GM19324 (cell line): ENCODE measurements around the gene MED29.

Source experiments
- ATAC-seq: cut with Tn5 transposase; IDR thresholded peaks from one replicate; pipeline ENCODE4 v1.9.1; 2021; ENCODE audit warnings: mild to moderate bottlenecking, moderate library complexity; ENCODE audit not compliant: unreplicated experiment, low FRiP score

Gene MED29

DNA sequence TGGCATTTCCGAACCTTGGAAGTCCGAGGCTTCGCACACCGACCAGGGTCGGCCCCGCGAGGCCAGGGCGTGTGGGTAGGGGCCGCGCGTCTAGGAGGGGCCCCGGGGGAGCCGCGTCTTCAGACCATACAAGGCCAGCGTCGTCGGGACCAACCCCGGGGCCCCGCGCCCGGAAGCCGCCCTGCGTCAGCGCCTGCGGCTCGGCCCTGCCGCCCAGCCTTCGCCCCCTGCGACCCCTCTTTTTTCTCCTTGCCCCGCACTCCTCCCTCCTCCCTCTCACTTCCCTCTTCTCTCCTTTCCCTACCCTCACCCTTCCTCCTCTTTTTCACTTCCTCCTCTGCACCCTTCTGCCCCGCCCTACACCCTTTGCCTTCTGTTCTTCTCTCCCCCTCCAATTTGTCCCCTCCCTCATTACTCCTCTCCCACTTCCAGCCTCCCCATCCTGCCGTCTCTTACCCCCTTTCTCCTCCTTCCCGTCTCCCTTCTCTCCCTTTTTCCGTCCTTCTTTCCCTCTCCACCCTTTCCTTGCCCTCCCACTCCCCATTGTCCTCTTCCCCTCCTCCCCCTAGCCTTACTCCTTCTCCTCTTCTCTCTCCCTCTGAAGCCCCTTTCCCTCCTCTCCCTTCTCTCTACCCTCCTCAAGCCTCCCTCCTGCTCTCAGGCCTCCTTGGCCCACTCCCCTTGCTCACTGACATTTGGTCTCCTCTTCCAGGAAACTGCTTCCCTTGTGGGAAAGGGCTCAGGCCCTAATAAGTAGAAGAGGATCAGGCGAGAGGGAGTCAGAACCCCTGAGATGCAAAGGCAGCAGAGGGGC is 19.0 kb downstream of the MED29 start:
- ATAC-seq: peak; percentile 20

DNA sequence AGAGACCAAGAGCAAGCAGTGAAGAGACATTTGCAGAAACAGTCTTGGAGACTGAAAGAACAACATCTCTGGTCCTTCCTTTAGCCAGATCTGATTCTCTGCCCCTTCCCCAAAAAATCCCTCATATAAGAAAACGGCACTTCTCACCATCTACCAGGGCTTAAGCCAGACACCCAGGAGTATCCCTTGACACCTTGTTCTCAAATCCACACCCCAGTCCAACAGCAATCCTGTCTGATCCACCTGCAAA is 19.6 kb downstream of the MED29 start:
- no peak for ATAC-seq

DNA sequence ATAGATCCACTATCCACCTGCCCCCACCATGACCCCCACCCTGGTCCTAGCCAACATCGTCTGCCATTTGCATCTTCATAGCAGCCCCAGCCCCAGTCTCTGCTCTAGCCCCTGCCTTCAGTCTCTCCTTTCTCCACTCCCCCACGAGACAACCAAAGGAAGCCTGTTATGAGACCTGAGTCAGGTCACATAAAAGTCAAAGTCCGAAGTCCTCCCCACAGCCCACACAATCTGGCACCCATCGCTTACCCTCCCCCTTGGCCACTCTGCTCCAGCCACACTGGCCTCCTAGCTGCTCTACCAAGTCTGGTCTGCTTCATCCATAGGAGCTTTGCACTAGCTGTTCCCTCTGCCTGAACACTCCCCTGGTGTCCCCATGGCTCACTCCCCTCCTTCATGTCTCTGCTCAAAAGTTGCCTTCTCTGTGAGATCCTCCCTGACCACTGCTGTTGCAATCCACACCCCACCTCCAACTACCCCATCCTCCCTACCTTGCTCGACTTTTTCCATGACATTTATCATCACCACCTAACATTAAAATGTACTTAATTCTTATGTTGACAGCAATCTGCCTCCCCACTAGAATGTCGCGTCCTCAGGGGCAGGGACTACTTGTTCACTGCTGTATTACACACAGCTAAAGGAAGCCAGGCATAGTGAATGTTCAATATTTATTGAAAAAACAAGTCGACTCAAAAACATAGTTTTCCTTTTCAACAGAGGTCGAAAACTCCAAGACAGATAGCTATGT is 20.1 kb downstream of the MED29 start:
- no peak for ATAC-seq

DNA sequence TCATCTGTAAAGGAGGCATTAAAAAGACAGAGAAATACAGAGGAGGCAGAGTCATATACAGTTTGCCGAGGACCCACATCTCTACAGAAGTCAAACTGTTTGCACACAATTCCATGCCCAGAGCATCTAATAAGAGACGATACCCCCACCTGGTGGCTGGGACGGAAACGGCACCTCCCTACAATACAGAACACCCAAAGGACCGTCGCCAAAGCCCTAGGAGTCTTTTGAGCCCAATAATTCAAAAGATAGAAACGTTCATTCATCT is 20.6 kb downstream of the MED29 start:
- peak; percentile 14 for ATAC-seq

DNA sequence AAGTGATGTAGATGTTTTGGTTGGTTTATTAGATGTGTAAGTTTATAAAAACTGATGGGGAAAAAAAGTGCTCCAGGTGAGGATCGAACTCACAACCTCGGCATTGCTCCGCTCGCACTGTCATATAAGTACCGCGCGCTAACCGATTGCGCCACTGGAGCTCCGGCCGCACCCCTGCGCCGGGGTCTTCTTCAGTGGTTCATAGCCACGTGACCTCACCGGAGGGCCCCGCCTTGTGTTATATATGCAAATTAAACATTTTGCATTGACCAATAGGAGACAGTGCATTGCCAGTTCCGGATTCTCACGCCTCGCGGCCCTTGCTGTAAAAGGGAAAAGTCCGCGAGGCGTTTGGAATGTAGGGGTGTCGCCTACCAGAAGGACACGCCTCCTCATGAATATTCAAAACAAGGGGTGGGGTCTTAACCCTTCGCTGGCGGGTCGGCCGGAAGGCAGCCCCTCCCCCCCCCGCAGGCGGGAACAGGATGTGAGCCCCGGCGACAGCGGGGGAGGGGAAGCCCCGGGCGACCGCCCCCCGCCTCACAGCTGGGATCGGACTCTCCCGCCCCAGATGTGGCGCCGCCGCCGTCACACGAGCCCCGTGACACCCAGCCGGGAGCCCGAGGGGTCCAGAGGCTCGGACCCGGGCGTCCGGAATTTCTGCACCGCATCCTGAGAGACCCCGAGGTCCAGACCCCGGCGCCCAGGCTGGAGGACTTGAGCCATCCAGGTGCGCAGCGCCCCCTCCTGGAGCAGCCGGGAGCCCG is 21.1 kb downstream of the MED29 start, which contains the start of gene PLEKHG2:
PLEKHG2 (plus strand) TSS at position 570 of the 767 bp plus-strand sequence. CDS start 1,418 bp downstream, outside the sequence.
- peak; percentile 65 for ATAC-seq

DNA sequence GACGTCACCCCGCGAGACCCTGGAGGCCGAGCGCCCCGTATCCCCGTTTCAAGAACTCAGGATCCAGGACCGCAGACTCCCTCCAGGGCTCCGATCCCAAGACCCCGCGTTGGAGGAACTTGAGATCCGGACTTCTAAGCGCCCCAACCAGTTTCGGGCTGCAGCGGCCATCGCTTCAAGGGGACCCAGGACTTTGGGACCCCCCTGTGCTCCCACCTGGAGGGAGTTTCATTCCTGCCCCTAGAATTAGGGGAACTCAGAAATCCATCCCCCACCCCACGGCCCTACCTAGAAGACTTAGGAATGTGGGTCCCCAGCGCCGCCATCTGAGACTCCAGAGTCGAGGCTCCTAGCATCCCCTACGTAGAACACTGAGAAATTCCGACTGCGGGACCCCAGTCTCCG is 21.7 kb downstream of the MED29 start:
- ATAC-seq: no peak

DNA sequence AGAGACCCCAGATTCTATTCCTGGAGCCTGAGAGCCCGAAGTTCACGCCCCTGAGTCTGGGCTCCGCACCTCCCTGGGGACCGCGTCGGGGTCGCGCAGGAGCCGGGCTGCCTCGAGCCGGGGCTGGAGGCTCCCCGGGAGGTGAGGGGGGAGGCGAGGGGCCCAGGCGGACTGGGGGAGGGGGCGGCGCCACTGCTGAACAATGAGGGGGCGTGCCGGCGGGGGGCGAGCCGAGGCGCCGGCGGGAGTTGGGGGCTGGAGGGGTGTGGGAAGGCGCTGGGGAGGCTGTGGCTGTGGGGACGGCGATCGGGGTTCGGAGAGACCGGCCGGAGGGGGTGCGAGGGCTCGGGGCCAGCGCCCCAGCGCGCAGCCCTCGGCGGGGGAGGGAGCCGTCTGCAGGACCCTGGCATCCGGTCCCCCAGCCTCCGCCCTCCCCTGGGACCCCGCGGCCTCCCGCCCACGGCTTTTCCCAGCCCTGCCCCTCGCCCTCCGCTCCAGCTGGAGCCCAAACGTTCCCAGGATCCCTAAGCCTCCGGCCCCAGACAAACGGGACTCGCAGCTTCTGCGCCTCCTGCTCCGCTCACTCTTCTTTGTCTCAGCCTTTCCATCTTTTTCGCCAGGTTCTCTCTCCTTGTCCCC is 22.2 kb downstream of the MED29 start:
- no peak for ATAC-seq

DNA sequence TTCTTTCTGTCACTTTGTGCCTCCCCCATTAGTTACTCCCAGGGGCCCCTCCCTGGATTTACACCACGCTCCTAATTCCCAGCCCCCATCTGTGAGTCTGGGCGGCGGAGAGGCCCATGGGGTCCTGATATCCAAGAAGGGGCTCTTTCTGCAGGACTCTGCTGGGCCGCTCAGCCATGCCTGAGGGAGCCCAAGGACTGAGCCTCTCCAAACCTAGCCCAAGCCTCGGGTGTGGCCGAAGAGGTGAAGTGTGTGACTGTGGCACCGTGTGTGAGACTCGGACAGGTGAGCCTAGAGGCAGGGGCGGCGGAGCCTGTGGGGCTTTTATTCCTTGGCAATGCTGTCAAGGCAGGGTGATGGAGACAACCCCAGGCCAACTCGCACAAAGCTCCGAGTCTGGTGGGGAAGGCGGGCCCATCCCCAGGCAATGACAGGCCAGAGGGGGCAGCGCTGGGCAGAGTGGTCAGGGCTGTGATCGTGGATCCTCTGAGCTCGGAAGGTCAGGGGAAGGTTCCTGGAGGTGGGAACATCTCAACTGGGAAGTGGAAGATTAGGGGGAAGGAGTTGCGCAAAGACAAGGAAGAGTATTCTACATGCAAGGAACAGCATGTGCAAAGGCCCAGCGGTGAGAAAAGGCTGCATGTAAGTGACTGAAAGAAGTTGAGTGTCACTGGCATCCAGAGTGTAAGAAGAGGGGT is 22.9 kb downstream of the MED29 start:
- no peak for ATAC-seq

DNA sequence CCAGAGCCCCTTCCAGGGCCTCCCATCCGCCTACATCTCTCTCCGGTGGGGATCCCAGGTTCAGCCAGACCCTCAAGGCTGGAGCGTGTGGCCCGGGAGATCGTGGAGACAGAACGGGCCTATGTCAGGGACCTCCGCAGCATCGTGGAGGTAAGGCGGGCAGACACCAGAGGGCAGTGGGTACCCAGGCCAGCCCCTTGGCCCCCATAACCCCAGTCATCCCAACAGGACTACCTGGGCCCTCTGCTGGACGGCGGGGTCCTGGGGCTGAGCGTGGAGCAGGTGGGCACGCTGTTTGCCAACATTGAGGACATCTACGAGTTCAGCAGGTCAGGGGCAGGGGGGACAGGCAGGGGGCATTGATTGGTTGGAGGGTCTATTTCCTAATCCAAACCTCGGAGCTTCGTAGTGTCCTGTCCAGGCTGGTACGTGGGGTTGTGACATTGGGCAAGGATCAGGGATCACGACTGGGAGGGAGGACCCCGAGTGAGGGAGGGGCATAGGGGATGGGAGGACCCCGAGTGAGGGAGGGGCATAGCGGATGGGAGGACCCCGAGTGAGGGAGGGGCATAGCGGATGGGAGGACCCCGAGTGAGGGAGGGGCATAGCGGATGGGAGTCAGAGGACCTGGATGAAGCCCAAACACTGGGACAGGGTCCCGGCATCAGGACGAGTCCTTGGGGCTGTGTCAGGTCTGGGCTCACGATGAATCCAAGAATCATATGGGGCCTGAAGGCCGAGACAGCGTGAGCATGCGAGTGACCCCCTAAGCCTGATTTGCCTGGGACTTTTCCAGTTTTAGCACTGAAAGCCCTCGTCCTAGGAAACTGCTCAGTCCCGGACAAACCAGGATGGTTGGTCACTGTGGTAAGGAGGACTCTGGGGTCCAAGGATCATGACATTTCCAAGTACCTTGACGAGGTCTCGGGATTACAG is 24.2 kb downstream of the MED29 start:
- no peak for ATAC-seq

DNA sequence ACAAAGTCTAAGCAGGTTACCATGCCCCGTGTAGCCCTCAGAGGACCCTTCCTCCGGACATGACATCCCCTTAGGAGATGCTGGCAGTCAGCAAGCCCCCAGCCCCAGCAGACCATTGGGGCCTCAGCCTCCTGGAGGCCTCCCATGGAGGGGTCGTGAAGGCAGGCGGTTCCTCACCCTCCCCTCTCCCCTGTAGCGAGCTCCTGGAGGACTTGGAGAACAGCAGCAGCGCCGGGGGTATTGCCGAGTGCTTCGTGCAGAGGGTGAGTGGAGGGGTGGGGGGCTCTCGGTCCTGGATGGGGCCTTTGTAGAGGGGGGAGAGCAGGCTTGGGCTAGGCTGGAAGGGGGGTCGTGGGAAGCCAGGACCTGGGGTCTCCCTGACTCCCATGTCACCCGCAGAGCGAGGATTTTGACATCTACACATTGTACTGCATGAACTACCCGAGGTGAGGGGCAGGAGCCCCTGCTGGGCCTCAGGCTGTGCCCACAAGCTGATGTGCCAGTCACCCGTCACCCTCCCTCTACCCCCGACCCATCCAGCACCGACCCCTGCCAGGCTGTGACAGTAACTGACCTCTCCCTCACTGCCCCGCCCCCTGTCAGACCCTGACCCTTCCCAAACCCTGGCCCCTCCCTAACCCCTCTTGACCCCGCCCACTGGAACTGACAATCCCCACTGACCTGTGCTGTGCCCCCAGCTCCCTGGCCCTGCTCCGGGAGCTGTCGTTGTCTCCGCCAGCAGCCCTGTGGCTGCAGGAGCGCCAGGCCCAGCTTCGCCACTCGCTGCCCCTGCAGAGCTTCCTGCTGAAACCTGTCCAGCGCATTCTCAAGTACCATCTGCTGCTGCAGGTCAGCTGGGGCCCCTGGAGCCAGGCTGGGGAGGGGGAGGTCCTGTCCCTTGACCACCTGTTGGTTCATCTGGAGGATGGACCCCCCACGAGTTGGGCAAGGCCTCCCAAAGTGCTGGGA is 25.3 kb downstream of the MED29 start:
- ATAC-seq: no peak

DNA sequence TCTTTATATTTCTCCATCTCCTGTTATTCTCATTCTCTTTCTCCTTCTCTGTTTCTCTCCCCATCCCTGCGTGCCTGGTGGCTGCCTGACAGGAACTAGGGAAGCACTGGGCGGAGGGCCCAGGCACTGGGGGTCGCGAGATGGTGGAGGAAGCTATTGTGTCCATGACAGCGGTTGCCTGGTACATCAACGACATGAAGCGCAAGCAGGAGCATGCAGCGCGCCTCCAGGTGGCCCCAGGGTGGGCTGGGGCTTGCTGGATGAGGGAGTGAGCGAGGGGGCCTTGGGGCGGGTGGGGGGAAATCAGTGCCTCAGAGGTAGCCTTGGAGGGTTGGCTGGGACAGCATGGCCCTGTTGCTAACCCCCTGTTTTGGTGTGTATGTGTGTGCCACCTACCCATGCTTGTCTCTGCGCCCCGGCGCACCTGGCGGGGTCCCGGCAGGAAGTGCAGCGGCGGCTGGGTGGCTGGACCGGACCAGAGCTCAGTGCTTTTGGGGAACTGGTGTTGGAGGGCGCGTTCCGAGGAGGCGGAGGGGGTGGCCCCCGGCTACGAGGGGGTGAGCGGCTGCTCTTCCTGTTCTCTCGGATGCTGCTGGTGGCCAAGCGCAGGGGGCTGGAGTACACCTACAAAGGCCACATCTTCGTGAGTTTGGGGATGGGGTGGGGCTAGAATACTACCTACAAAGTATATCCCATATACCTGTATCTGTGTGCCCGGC is 26.4 kb downstream of the MED29 start:
- ATAC-seq: no peak

DNA sequence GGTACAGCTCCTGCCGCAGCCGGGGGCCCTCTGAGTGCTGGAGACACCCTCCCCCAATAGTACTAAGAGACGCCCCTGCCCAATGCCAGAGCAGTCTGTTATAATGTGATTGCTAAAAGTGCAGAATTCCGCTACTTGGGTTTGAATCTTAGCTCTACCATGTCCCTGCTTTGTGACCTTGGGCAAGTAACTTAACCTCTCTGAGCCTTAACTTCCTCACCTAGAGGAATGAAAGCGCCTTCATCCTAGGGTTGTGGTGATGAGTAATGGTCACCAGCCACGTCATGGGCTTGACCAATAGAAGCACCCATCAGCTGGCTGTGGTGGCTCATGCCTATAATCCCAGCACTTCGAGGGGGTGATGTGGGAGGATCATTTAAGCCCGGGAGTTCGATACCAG is 27.8 kb downstream of the MED29 start:
- ATAC-seq: no peak

DNA sequence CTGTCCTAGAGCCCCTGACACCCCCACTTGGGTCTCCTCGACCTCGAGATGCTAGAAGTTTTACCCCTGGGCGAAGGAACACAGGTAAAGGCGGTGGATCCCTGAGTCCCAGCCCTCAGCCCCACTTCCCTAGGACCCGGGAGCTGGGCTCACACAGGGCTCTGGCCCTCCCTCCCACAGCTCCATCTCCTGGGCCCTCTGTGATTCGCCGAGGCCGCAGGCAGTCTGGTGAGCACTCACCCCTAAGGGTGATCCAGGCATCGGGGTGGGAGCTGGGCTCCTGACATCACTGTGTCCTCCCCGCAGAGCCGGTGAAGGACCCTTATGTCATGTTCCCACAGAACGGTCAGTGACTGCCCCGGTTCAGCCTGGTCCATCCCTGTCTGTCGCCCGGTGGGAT is 29.6 kb downstream of the MED29 start:
- ATAC-seq: no peak

DNA sequence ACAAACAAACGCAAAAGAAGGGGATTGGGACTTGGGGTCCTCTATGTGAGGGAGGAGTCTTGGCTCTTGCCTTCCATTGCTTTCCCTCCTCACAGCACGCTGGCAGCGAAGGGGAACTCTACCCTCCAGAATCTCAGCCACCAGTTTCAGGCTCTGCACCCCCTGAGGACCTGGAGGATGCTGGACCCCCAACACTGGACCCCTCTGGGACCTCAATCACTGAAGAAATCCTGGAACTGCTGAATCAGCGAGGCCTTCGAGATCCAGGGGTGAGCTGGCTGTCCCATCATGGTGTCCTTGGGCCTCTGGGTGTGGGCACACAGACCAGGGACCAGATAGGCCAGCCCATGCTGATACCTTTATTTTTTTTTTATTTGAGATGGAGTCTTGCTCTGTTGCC is 30.8 kb downstream of the MED29 start:
- ATAC-seq: no peak

DNA sequence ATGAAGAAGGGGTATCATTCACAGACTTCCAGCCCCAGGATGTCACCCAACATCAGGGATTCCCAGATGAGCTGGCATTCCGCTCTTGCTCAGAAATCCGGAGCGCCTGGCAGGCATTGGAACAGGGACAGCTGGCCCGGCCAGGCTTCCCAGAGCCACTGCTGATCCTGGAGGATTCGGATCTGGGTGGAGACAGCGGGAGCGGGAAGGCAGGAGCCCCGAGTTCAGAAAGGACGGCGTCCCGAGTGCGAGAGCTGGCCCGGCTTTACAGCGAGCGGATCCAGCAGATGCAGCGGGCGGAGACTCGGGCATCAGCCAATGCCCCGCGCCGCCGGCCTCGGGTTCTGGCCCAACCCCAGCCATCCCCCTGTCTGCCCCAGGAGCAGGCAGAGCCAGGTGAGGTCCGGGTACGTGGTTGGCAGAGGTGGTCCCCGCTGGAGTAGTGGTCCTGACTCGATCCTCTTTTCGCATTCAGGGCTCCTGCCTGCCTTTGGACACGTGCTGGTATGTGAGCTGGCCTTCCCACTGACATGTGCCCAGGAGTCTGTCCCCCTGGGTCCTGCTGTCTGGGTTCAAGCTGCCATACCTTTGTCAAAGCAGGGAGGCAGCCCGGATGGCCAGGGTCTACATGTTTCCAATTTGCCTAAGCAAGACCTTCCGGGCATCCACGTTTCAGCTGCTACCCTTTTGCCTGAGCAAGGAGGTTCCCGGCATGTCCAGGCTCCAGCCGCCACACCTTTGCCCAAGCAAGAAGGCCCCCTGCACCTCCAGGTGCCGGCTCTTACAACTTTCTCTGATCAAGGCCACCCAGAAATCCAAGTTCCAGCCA is 32.3 kb downstream of the MED29 start:
- no peak for ATAC-seq

DNA sequence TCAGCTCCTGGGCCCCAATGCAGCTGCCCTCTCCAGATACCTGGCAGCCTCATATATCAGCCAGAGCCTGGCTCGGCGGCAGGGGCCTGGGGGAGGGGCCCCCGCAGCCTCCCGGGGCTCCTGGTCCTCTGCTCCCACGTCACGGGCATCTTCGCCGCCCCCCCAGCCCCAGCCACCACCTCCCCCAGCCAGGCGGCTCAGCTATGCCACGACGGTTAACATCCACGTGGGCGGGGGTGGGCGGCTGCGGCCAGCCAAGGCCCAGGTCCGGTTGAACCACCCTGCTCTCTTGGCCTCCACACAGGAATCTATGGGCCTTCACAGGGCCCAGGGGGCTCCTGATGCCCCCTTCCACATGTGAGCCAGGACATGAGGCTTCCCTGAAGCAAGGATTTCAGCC is 33.8 kb downstream of the MED29 start:
- no peak for ATAC-seq

DNA sequence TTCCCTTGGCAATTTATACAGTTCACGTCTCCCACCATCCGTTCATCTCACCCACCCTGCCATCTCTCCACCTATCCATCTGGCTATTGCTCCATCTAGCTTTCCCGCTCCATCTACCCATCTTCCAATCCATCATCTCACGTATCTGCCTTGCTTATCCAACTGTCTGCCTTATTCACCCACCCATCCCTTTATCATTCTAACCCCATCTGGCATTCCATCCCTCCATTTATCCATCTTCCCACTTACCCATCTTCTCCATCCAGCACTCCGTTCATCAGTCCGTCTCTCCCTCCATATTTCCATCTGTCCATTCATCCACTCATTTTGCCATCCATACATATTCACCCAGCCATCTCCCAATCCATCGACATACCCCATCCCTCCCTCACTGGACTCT is 34.6 kb downstream of the MED29 start:
- ATAC-seq: no peak
